HTR-8/SVneo (cell line): ENCODE measurements around the gene RNF168.
"Not testable (repeated sequence)": the region's sequence is repeated elsewhere in the genome, so short reads cannot be mapped to it uniquely, and the experiment has no call there.

Source experiments
- DNase-seq: peaks from one replicate; pipeline ENCODE4 v3.0.0; 2011; ENCODE audit warnings: low spot score, mixed read lengths; ENCODE audit not compliant: insufficient read length
- FAIRE-seq: peaks from 2 replicates; lab custom pipeline; 2011; peaks lifted over from hg19 to GRCh38; lab: Jason Lieb, UNC

Gene RNF168

DNA sequence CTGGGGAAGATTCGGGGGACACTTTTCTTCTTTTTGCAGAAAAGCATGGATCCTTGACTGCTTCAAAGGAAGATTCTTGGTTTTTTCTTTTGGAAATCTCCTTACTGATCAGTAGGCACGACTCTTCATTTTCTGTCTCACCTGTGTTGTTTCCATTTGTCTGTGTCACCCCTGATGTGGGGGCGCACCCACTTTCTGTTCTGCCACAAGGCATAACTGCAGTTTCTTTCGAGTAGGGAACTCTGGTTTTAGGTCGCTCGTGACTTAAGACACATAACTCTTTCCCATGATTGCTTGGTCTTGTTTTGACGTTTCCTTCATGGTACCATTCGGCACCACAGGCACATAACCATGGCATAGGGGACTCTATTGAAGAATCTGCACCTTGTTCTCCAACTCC is 31.3 kb downstream of the RNF168 start:
- DNase-seq, result no peak
- no peak for FAIRE-seq

DNA sequence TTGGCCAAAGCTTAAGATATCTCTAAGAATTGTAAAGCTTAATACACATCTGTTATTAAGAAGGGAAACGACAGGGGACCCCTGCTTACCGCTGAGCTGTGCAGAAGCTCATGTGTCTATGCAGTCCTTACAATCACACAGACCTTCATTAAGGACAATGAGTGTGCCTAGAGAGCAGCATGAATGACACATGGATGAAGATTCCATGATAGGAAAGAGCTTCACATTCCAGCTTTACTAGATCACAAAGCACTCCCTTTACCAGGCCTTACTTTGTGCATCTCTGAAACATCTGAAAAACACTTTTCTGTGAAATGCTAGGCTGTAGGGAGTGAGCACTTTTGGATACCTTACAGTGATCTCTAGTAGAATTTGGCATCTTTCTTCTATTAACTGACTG is 32.0 kb downstream of the RNF168 start:
- no peak for FAIRE-seq
- no peak for DNase-seq

DNA sequence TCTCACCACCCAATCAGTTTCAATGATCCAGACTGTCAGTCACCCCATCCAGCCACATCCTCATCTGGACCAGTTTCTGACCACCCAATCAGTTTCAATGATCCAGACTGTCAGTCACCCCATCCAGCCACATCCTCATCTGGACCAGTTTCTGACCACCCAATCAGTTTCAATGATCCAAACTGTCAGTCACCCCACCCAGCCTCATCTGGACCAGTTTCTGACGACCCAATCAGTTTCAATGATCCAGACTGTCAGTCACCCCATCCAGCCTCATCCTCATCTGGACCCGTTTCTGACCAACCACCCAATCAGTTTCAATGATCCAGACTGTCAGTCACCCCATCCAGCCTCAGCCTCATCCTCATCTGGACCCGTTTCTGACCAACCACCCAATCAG is 33.4 kb downstream of the RNF168 start:
- FAIRE-seq, result peak; percentile 66
- not testable (repeated sequence) for DNase-seq

DNA sequence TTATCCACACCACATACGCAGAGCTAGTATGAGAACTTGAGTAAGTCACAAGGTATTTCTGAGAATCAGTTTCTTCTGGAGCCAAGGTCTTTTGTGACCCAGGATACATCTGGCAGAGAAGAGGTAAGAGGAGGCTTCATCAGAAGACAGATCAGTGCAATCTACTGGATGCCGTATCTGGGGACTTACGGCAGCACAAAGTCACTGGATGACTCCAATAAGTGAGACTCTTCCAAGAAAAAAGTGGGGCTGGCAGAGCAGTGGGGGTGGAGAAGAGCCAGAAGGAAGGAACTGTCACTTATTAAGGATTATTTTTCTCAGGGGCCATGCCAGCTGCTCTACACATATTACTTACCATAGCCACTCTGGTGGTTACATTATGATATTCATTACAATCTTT is 39.8 kb downstream of the RNF168 start:
- no peak for FAIRE-seq
- no peak for DNase-seq

DNA sequence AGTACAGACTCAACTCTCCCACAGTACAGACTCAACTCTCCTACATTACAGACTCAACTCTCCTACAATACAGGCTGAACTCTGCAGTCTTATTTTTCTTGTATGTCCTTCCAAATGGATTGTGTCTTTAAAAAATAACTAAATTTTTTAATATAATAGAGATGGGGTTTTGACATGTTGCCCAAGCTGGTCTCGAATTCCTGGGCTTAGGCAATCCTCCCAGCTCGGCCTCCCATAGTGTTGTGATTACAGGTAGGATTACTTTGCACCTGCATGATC is 40.2 kb downstream of the RNF168 start:
- FAIRE-seq (no peak), DNase-seq (no peak)

DNA sequence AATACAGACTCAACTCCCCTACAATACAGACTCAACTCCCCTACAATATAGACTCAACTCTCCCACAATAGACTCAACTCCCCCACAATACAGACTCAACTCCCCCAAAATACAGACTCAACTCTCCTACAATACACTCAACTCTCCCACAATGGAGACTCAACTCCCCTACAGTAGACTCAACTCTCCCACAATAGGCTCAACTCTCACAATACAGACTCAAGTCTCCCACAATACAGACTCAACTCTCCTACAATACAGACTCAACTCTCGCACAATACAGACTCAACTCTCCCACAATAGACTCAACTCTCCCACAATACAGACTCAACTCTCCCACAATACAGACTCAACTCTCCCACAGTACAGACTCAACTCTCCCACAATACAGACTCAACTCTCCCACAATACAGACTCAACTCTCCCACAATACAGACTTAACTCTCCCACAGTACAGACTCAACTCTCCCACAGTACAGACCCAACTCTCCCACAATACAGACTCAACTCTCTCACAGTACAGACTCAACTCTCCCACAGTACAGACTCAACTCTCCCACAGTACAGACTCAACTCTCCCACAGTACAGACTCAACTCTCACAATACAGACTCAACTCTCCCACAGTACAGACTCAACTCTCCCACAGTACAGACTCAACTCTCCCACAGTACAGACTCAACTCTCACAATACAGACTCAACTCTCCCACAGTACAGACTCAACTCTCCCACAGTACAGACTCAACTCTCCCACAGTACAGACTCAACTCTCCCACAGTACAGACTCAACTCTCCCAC is 40.7 kb downstream of the RNF168 start:
- DNase-seq, FAIRE-seq: not testable (repeated sequence)

DNA sequence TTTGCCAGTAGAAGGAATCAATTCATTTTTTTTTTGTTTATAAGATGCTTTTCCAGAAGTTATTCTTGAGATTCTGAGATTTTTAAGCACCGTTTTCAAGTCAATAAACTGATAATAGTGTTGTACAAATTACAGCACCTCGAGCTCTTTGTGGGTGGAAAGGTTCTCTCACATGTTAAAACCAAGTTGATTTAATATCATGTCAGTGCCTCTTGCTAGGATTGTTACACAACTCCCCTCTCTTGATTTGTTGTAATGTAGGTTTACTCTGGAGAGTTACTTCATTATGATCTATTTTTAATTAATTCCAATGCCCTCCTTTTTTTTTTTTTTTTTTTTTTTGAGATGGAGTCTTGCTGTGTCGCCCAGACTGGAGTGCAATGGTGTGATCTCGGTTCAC is 45.5 kb downstream of the RNF168 start:
- no peak for DNase-seq
- no peak for FAIRE-seq

DNA sequence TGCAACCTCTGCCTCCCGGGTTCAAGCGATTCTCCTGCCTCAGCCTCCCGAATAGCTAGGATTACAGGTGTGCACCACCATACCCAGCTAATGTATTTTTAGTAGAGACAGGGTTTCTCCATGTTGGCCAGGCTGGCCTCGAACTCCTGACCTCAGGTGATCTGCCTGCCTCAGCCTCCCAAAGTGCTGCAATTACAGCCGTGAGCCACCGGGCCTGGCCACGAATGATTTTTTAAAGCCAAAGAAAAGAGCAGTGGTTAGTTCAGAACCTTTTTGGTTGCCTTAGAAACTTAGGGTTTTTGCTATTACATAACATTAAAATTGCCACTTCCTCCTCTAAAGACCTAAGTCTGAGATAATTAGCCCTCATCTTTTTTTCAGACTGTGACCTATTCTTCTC is 46.1 kb downstream of the RNF168 start:
- FAIRE-seq, DNase-seq: not testable (repeated sequence)

DNA sequence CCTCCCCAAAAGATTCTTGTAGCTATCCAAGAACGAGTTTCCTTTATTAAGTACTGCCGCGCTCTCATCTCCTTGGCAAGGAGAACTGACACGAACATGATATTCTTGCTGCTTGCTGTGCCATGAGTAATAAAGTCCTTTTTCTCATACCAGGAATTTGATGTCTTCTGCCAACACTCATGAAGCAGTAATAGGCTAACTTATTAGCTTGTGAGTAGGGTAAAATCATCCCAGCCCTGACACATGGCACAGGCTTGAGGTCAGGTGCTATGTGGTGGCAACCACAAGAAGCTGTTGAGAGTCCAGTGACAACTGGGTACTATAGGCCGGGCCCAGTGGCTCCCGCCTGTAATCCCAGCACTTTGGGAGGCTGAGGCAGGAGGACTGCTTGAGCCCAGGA is 48.6 kb downstream of the RNF168 start:
- DNase-seq (no peak), FAIRE-seq (no peak)

DNA sequence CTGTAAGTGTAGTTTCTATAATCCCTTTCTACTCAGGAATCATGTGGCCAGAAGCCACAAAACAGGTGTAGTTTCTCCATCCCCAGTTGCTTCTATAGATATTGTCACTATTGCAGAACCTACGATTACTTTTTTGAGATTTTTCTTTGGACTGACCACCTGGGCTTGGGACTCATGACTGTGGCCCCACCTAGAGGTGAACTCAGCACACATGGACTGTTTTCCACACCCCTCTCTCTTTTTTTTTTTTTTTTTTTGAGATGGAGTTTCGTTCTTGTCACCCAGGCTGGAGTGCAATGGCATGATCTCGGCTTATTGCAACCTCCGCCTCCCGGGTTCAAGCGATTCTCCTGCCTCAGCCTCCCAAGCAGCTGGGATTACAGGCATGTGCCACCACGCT is 58.2 kb downstream of the RNF168 start:
- DNase-seq, FAIRE-seq: not testable (repeated sequence)

DNA sequence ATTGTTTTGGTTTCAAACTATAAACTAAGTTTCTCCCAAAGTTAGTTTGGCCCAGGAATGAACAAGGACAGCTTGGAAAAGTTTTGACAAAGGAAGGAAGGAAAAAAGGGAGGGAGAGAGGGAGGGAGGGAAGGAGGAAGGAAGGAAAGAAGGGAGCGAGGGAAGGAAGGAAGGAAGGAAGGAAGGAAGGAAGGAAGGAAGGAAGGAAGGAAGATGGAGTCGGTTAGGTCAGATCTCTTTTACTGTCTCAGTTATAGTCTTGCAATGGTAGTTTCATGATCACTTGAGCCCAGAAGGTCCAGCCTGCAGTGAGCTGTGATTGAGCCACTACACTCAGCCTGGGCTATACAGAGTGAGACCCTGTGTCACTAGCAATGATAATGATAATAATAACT is 59.1 kb downstream of the RNF168 start:
- DNase-seq (no peak), FAIRE-seq (no peak)

DNA sequence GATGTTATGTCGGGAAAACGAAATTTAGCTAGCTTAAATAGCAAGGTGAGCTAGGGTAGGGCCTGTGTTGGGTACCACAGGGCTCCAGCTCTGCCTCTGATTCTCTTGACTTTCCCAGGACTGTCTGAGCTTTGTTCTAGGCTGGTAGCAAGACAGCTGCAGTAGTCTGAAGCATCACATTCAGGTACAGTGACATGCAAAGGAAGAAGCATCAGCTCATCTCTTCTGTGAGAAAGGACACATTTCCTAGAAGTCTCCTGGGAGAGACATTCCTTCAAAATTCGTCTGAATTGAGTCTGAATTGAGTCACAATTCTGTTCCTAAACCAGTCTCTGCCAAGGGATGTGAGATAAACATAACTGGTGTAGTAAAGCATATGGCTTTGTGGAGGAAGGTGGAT is 62.9 kb downstream of the RNF168 start:
- no peak for FAIRE-seq
- DNase-seq, result no peak

DNA sequence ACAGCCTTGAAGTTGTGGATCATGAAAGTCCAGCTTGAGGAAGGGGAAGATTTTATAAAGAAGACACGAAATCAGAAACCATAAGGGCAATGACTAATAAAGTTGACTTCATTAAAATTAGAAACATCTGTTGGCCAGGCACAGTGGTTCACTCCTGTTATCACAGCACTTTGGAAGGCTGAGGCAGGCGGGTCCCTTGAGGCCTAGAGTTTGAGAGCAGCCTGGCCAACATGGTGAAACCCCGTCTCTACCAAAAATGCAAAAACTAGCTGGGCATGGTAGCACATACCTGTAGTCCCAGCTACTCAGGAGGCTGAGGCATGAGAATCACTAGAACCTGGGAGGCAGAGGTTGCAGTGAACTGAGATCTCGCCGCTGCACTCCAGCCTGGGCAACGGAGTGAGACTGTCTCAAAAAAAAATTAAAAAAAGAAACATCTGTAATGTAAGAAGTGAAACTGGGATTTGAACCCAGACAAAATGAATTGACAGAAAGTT is 63.5 kb downstream of the RNF168 start:
- DNase-seq, result no peak
- no peak for FAIRE-seq

DNA sequence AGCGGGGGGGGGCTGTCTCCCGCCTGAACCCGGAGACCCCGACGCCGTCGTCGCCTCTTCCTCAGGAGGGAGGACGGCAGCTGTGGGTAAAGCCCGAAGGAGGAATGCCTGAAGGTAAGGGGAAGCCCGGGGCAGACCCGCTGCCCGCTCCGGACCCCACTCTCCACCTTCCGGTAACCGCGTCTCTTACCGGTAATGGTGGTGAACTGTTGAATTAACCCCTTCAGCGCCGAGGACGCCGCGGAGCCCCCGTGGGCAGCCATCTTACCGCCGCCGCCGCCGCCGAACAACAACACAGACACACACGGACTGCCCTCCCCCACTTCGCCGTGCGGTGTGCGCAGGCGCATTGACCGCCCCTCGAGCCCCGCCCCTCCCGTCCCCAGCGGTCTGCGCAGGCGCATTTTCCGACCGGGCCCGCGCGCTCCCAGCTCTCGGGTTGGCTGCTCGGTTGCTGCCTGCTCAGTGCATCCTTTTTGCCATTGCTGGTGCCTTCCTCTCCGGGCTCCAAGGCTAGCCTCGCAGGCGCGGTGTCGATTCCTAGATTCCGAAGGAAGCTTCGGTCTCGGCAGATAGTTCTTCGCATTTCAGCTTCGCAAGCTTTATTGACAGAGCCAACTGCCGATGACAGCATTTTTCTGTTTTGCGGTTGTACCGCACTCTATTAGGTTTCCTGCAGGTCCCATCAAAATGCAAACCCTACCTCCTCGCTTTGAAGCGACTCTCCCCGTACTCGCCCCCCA is 71.3 kb downstream of the RNF168 start, which contains the start of gene UBXN7:
Gene UBXN7 (minus strand): TSS at position 291 of the 743 bp plus-strand sequence. CDS start 28 bp downstream, at position 263.
- DNase-seq (peak; percentile 98), FAIRE-seq (peak; percentile 92)

DNA sequence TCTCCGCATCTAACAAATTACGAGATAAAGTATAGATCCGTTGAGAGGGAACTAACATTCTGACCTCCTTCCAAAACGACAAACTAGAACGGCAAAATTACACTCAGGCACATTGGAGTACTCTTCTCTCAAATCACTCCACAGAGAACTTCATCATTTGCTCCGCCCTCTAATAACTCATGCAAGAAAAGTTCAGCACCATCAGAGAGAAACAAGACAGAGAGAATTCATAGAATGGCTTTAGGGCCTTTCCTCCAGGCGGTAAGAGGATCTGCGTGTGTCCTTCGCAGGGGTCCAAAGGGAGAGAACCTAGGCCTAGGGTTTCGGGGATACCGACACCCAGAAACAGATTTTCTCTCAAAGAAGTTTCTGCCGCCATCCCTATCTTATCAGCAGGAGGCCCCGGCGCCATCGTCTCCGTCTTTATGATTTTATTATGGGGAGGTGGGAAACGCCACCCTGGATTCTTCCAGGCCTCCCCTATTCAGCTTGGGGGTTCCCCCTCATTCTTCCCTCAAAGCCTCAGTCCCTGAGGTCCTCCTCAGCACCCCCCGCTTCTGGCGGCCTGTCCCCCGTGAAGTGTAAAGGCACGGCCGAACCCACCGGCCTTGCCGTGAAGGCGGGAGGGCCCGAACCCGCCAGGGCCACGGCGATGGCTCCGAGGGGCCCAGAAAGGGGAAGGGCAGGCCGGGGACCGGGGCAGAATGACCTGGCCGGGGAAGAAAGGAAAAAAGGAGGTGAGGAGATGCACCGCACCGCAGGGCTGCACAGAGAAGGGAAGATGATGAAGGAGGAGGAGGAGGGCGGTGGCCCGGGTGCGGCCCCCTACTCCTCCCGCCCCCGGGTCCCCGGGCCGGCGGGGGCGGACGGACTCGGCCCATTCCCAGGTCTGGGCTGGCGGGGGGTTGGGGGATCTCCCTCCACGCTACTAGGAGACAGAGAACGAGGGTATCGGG is 72.1 kb downstream of the RNF168 start:
- DNase-seq, result peak; percentile 54
- FAIRE-seq, result no peak

DNA sequence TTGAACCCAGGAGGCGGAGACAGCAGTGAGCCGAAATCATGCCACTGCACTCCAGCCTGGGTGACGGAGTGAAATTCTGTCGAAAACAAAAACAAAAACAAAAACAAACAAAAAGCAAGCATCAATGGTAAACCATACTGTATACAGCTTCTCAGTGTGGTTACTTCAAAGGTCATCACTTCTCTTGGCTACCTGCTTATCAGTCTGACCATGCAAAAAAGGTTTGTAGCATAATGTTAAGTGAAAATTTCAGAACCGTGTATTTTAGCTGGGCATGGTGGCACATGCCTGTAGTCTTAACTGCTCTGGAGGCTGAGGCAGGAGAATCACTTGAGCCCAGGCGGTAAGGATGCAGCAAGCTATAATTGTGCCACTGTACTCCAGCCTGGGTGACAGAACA is 75.5 kb downstream of the RNF168 start:
- FAIRE-seq (no peak), DNase-seq (no peak)

DNA sequence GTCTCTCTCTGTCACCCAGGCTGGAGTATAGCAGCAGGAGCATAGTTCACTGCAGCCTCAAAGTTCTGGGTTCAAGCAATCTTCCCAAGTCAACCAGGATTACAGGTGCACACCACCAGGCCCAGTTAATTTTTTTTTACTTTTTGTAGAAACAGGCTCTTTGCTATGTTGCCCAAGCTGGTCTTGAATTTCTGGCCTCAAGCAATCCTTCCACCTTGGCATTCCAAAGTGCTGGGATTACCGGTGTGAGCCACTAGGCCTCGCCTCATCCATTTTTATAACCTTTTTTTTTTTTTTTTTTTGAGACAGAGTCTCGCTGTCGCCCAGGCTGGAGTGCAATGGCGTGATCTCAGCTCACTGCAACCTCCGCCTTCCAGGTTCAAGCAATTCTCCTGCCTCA is 79.1 kb downstream of the RNF168 start:
- FAIRE-seq, DNase-seq: not testable (repeated sequence)

DNA sequence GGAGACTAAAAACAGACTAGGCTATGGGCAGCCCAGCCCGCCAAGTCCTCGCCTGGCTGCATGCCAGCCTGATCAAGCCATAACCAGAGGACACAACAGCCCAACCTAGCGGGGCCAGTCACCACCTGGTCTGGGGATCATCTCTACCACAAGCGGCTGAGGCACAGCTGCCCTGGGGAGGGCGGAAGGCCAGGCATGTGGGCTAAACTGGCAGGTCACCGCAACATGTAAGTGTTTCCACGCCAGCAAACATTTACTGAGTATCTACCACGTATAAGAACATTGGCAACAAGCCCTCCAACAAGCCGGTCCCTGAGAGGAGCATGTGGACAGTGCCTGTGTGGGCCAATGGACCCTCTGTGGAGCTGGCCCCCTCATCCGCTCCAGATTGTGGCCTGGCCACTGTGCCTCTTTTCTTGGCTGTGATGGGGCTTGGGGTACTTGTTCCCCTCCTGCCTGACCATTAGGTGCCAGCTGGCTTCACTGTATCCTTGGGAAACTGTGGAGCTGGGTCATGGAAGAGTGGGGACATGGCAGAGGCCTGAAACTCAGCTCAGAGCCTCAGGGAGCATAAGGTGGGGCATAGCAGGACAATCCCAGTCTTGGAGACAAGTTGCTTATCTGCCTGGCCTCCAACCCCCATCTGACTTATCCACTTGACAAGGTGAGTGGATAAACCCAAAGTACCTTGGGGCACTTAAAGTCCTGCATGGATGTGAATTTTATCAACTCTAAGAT is 80.4 kb downstream of the RNF168 start:
- FAIRE-seq, result no peak
- DNase-seq, result no peak

DNA sequence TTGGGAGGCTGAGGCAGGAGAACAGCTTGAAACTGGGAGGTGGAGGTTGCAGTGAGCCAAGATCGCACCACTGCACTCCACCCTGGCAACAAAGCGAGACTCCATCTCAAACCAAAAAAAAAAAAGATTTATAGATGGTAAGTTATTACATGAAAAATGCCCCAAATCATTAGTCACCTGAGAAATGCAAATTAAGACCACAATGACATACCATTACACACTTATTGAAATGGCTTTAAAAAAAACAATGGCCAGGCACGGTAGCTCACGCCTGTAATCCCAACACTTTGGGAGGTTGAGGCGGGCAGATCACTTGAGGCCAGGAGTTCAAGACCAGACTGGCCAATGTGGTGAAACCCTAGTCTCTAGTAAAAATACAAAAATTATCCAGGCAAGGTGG is 81.9 kb downstream of the RNF168 start:
- not testable (repeated sequence) for DNase-seq, FAIRE-seq

DNA sequence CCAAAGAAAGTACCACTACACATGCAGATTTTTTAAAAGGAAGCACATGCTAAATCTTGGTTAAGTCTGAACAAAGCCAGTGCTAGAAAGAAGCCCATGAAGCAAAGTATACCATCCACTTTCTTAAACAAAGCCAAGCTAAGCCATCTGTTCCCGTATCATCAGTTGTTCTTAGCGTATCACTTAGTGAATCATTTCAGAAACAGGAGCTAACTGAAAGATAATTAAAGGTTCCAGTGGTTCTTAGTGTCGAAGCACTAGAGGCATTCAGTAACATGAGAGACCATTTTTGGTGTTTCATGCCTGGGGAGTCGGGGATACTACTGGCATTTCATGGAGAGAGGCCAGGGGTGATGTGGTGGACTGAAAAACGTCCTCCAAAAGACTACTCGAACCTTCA is 84.2 kb downstream of the RNF168 start:
- no peak for FAIRE-seq
- DNase-seq, result no peak
